ENCODE measurements around the gene CD82.
A peak's percentile ranks its signal among the peaks of the same experiment; 100 is the strongest.

Gene CD82

DNA sequence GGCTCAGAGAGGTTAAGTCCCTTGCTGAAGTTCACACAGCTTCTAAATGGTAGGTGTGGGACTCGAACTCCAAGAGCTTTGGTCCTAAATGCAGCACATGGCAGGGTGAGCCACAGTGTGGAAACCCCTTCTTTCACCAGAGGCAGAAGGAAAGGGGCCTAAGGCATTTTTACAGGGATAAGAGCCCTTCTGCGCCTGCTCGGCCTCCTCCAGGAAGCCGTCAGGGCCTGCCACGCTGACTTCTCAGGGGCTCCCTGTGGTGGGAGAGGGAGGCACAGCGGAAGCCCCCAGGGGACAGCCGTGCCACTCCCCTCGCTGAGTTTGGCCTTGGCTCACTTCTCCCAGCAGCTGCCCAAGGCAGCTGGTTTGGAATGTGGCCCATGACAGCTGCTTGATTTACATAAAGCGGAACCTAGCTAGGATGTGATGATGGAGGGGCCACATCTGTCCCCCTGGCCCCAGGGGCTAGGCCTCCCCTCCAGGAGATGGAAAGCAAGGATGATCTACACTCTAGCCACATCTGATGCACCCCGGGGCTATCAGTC, 35.4 kb downstream of the CD82 start:
- Histone ChIP-seq H3K27me3 (ENCODE audit: low read depth, low read length) (no peaks in the 10 kb centered on the region), H3K9ac (ENCODE audit: low read length) (peak overlapping the region; percentile 89), H3K36me3 (replicated peaks; ENCODE audit: low read depth, low read length) (peaks cover 52% of the 10 kb centered on the region), H3K4me1 (ENCODE audit: low read length) (peaks cover 97% of the 10 kb centered on the region), H4K20me1 (ENCODE audit: insufficient read depth, low read length) (no peaks in the 10 kb centered on the region), H3K4me2 (ENCODE audit: low read length) (peak overlapping the region; percentile 88), H3K79me2 (ENCODE audit: low read length) (peaks cover 25% of the 10 kb centered on the region), H2AFZ (ENCODE audit: low read depth, low read length) (no peak overlapping the region), H3K9me3 (ENCODE audit: insufficient read depth, low read length) (no peaks in the 10 kb centered on the region), H3K27ac (ENCODE audit: low read length) (peak overlapping the region; percentile 99), H3K4me3 (ENCODE audit: low read length) (peak overlapping the region; percentile 57; the same call in 1 of the 2 replicates)
- TF ChIP-seq EZH2phosphoT487 (IDR thresholded peaks at IDR 0.05; ENCODE audit: low read depth) = no peak
- TF ChIP-seq, protein P1, sequence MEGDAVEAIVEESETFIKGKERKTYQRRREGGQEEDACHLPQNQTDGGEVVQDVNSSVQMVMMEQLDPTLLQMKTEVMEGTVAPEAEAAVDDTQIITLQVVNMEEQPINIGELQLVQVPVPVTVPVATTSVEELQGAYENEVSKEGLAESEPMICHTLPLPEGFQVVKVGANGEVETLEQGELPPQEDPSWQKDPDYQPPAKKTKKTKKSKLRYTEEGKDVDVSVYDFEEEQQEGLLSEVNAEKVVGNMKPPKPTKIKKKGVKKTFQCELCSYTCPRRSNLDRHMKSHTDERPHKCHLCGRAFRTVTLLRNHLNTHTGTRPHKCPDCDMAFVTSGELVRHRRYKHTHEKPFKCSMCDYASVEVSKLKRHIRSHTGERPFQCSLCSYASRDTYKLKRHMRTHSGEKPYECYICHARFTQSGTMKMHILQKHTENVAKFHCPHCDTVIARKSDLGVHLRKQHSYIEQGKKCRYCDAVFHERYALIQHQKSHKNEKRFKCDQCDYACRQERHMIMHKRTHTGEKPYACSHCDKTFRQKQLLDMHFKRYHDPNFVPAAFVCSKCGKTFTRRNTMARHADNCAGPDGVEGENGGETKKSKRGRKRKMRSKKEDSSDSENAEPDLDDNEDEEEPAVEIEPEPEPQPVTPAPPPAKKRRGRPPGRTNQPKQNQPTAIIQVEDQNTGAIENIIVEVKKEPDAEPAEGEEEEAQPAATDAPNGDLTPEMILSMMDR (IDR thresholded peaks at IDR 0.05; ENCODE audit: low read depth, low read length) = no peak

DNA sequence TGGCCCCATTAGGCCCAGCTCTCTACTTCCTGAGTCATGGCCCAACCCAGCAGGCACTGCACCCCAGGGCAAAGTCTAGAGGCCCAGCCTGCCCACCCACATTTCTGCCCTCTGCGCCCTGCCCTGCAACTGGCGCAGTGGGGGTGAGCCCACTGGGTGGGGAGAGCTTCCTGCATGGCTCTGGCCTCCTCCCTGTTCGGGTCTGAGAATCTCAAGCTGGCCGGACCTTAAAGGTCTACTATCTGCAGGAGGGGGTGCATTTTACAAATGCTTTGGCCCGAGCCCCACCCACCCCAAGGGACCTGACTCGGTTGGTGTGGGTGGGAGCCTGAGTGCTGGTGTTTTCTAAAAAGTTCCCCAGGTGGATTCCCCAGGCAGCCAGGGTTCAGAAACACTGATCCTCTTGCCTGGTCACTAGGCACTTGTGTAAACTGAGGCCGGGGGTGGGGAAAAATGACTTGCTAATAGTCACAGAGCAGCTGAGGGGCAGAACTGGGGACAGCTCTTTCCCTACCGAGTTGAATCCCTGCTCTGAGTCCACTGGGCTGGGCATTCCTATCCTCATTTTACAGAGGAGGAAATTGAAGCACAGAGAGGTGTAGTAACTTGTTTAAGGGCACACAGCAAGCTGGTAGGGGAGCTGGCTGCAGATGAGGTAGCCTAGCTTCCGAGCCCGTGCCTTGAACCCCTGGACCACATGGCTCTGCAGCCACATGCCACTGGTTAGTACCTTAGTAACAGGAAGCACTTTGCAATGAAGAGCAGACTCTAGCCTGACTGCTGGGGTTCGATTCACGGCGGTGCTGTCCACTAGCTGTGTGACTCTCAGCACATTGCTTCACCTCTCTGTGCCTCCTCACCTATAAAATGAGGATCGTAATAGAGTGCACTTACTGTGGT, 36.3 kb downstream of the CD82 start:
- H3K4me2 ChIP-seq (ENCODE audit: low read length) = peak overlapping the region; percentile 88
- peaks cover 57% of the 10 kb centered on the region for H3K36me3 ChIP-seq (replicated peaks; ENCODE audit: low read depth, low read length)
- H3K4me1 ChIP-seq (ENCODE audit: low read length) = peaks cover 88% of the 10 kb centered on the region

DNA sequence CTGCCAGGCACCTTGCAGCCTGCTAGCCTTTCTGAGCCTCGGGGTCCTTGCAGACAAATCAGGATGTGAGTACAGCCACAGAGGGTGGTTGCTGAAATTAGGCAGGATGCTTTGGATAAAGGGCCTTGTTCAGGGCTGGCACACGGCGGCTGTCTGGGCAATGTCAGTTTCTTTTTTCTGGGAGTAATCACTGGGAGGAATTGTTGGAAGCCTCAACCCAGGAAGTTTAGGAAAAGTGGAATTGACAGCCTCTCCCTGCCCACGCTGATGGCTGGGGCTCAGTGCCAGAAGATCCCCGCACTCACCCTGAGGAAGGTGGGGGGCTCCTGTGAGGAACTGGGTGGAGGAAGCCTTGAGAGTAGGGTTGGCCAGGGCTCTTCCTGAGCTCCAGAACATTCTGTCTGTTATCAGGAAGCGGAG, 37.4 kb downstream of the CD82 start:
- Histone ChIP-seq H3K79me2 (ENCODE audit: low read length) (peaks cover 22% of the 10 kb centered on the region), H3K27me3 (ENCODE audit: low read depth, low read length) (no peaks in the 10 kb centered on the region), H3K36me3 (replicated peaks; ENCODE audit: low read depth, low read length) (peaks cover 69% of the 10 kb centered on the region), H3K4me2 (ENCODE audit: low read length) (peak overlapping the region; percentile 88), H4K20me1 (ENCODE audit: insufficient read depth, low read length) (no peaks in the 10 kb centered on the region), H2AFZ (ENCODE audit: low read depth, low read length) (no peak overlapping the region), H3K27ac (ENCODE audit: low read length) (peak overlapping the region; percentile 99), H3K4me3 (ENCODE audit: low read length) (no peak overlapping the region), H3K9ac (ENCODE audit: low read length) (peak overlapping the region; percentile 89), H3K9me3 (ENCODE audit: insufficient read depth, low read length) (no peaks in the 10 kb centered on the region), H3K4me1 (ENCODE audit: low read length) (peaks cover 85% of the 10 kb centered on the region)
- no peak for TF ChIP-seq EZH2phosphoT487 (IDR thresholded peaks at IDR 0.05; ENCODE audit: low read depth)
- TF ChIP-seq, protein P1 (IDR thresholded peaks at IDR 0.05; ENCODE audit: low read depth, low read length) = no peak

More for the DNA sequence above, 36.3 kb downstream of the CD82 start:
- no peaks in the 10 kb centered on the region for H3K9me3 ChIP-seq (ENCODE audit: insufficient read depth, low read length)
- peak overlapping the region; percentile 57 for H3K4me3 ChIP-seq (ENCODE audit: low read length)
- peak overlapping the region; percentile 89 for H3K9ac ChIP-seq (ENCODE audit: low read length)
- H3K27ac ChIP-seq (ENCODE audit: low read length) = peak overlapping the region; percentile 99
- no peaks in the 10 kb centered on the region for H3K27me3 ChIP-seq (ENCODE audit: low read depth, low read length)
- H2AFZ ChIP-seq (ENCODE audit: low read depth, low read length) = no peak overlapping the region
- TF ChIP-seq, protein P1 (IDR thresholded peaks at IDR 0.05; ENCODE audit: low read depth, low read length) = no peak
- no peak for TF ChIP-seq EZH2phosphoT487 (IDR thresholded peaks at IDR 0.05; ENCODE audit: low read depth)
- no peaks in the 10 kb centered on the region for H4K20me1 ChIP-seq (ENCODE audit: insufficient read depth, low read length)
- H3K79me2 ChIP-seq (ENCODE audit: low read length) = peaks cover 22% of the 10 kb centered on the region

DNA sequence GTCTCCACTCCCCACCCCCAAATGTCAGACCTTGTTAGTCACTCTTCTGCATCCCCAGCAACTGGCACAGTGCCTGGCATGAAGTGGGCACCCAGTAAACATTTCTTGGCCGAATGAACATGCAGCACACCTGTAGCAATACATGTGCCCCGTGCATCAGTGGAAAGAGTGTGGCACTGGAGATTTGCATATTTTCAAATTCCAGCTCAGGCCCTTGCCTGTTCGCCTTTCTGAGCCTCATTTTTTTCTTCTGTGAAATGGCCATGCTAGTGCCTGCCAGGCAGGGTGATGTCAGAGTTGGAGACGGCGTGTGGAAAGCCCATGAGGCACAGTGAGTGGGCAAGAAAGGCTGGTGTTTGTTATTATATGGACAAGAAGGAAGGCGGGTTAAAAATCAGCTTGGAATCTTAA, 38.7 kb downstream of the CD82 start:
- Histone ChIP-seq H2AFZ (ENCODE audit: low read depth, low read length) (no peak overlapping the region), H3K4me2 (ENCODE audit: low read length) (peak overlapping the region; percentile 88), H3K79me2 (ENCODE audit: low read length) (peaks cover 15% of the 10 kb centered on the region), H3K9me3 (ENCODE audit: insufficient read depth, low read length) (no peaks in the 10 kb centered on the region), H3K36me3 (replicated peaks; ENCODE audit: low read depth, low read length) (peaks cover 72% of the 10 kb centered on the region), H4K20me1 (ENCODE audit: insufficient read depth, low read length) (no peaks in the 10 kb centered on the region), H3K27me3 (ENCODE audit: low read depth, low read length) (no peaks in the 10 kb centered on the region), H3K9ac (ENCODE audit: low read length) (peak overlapping the region; percentile 89), H3K27ac (ENCODE audit: low read length) (peak overlapping the region; percentile 99), H3K4me3 (ENCODE audit: low read length) (0 out of 2 replicates have a peak overlapping the region, but pooled peaks have one; percentile 0), H3K4me1 (ENCODE audit: low read length) (peaks cover 85% of the 10 kb centered on the region)
- TF ChIP-seq, protein P1 (IDR thresholded peaks at IDR 0.05; ENCODE audit: low read depth, low read length) = no peak
- TF ChIP-seq EZH2phosphoT487 (IDR thresholded peaks at IDR 0.05; ENCODE audit: low read depth) = no peak

Measured in OCI-LY3 (cell line).